ENCODE results near the gene CWC22. TPM values are rescaled to one million over a fixed set of nuclear protein-coding genes. Genes with fewer than 3 reads are reported as not detected.

The CWC22 gene
- total RNA-seq, 3 donors from 2014 or later (not counting 1 experiment from before 2014, with no cell fraction given): 14.9 to 20.3 (median 16.1) TPM

DNA sequence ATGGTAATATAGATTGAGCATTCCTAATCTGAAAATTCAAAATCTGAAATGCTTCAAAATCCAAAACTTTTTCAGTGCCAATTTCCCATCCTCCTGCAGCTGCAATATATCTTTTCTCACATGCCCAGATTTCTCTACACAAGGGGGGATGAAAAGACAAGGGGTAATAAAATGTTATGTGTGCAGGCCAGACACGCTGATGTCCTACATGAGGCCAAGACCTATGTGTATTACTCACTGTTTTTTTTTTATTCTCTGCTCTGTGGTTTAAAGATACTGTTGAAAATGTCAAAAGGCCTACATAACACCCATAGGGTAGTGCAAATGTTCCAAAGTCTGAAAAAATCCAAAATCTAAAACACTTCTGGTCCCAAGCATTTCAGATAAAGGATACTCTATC, 41.2 kb upstream of the CWC22 start:
- Mint-ChIP-seq H3K36me3 (no peaks in the 10 kb centered on the region), H3K4me3 (no peak overlapping the region), H3K27me3 (ENCODE audit: low read depth in 2 of 2) (peaks cover 4 to 6% of the 10 kb centered on the region in 2 donors), H3K4me1 (no peaks in the 10 kb centered on the region), H3K27ac (no peak overlapping the region), H3K9me3 (no peaks in the 10 kb centered on the region)
- DNase-seq (no peak), ATAC-seq (no peak)
- no peaks in the 10 kb centered on the region for H3K36me3 ChIP-seq (ENCODE audit: control insufficient read depth, insufficient read depth, low read length)
- no peaks in the 10 kb centered on the region for H3K9me3 ChIP-seq (ENCODE audit: control insufficient read depth, insufficient read depth, low read length)
- TF ChIP-seq, protein P1, sequence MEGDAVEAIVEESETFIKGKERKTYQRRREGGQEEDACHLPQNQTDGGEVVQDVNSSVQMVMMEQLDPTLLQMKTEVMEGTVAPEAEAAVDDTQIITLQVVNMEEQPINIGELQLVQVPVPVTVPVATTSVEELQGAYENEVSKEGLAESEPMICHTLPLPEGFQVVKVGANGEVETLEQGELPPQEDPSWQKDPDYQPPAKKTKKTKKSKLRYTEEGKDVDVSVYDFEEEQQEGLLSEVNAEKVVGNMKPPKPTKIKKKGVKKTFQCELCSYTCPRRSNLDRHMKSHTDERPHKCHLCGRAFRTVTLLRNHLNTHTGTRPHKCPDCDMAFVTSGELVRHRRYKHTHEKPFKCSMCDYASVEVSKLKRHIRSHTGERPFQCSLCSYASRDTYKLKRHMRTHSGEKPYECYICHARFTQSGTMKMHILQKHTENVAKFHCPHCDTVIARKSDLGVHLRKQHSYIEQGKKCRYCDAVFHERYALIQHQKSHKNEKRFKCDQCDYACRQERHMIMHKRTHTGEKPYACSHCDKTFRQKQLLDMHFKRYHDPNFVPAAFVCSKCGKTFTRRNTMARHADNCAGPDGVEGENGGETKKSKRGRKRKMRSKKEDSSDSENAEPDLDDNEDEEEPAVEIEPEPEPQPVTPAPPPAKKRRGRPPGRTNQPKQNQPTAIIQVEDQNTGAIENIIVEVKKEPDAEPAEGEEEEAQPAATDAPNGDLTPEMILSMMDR (IDR thresholded peaks at IDR 0.05): no peak
- H3K4me3 ChIP-seq (ENCODE audit: low read length): no peak overlapping the region
- 100% methylated on average over 1 of the region's 1 CpG for WGBS (ENCODE audit: insufficient coverage)
- intact Hi-C loops (cut with micrococcal nuclease): no loop called here
- H3K27ac ChIP-seq (ENCODE audit: low read length): no peak overlapping the region
- peaks cover 2% of the 10 kb centered on the region for H3K27me3 ChIP-seq (ENCODE audit: control insufficient read depth, insufficient read depth, low read length)
- no peaks in the 10 kb centered on the region for H3K4me1 ChIP-seq (ENCODE audit: control insufficient read depth, insufficient read depth, low read length)

DNA sequence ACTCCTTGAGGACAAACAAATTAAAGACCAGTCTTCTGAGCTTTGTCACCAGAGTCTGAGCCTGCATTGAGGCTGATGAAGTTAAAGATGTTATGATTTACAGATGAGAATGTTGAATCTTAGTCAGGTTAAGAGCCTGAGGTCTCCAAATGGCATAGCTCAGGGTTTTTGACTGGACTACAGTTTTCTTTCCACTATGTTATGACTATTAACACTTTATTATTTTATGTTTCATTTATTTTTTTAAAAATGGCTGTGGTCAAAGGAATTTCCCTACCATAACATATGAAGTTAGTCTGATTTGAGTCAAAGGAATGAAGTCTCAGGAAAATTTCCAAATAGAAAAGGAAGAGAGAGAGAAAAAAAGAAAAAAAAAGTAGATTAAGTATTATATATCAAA, 39.7 kb upstream of the CWC22 start:
- ATAC-seq (no peak), DNase-seq (no peak)
- Histone ChIP-seq H3K4me1 (ENCODE audit: control insufficient read depth, insufficient read depth, low read length) (no peaks in the 10 kb centered on the region), H3K27me3 (ENCODE audit: control insufficient read depth, insufficient read depth, low read length) (peaks cover 2% of the 10 kb centered on the region), H3K27ac (ENCODE audit: low read length) (no peak overlapping the region), H3K9me3 (ENCODE audit: control insufficient read depth, insufficient read depth, low read length) (no peaks in the 10 kb centered on the region), H3K4me3 (ENCODE audit: low read length) (no peak overlapping the region), H3K36me3 (ENCODE audit: control insufficient read depth, insufficient read depth, low read length) (no peaks in the 10 kb centered on the region)
- H3K4me1 Mint-ChIP-seq: no peaks in the 10 kb centered on the region
- intact Hi-C loops (cut with micrococcal nuclease): no loop called here
- no peak overlapping the region for H3K27ac Mint-ChIP-seq
- H3K27me3 Mint-ChIP-seq (ENCODE audit: low read depth in 2 of 2): peaks cover 8 to 12% of the 10 kb centered on the region in 2 donors
- no peak overlapping the region for H3K4me3 Mint-ChIP-seq
- TF ChIP-seq, protein P1 (IDR thresholded peaks at IDR 0.05): no peak
- H3K36me3 Mint-ChIP-seq: no peaks in the 10 kb centered on the region
- H3K9me3 Mint-ChIP-seq: no peaks in the 10 kb centered on the region

- Histone ChIP-seq H3K36me3 (ENCODE audit: control insufficient read depth, insufficient read depth, low read length) (no peaks in the 10 kb centered on the region), H3K27ac (ENCODE audit: low read length) (no peak overlapping the region), H3K4me3 (ENCODE audit: low read length) (no peak overlapping the region), H3K27me3 (ENCODE audit: control insufficient read depth, insufficient read depth, low read length) (peaks cover 2% of the 10 kb centered on the region), H3K9me3 (ENCODE audit: control insufficient read depth, insufficient read depth, low read length) (no peaks in the 10 kb centered on the region), H3K4me1 (ENCODE audit: control insufficient read depth, insufficient read depth, low read length) (no peaks in the 10 kb centered on the region)
- H3K27me3 Mint-ChIP-seq (ENCODE audit: low read depth in 2 of 2): peaks cover 8 to 12% of the 10 kb centered on the region in 2 donors
- TF ChIP-seq, protein P1 (IDR thresholded peaks at IDR 0.05): no peak
- H3K36me3 Mint-ChIP-seq: no peaks in the 10 kb centered on the region
- DNase-seq: no peak
- intact Hi-C loops (cut with micrococcal nuclease): no loop called here
- no peak overlapping the region for H3K27ac Mint-ChIP-seq
- H3K9me3 Mint-ChIP-seq: no peaks in the 10 kb centered on the region
- 88% methylated on average over 1 of the region's 1 CpG for WGBS (ENCODE audit: insufficient coverage)
- no peak overlapping the region for H3K4me3 Mint-ChIP-seq
- ATAC-seq: no peak
- H3K4me1 Mint-ChIP-seq: no peaks in the 10 kb centered on the region
These were observed 39.1 kb upstream of the CWC22 start for GRCh38 chr2:180046202-180046601.

DNA sequence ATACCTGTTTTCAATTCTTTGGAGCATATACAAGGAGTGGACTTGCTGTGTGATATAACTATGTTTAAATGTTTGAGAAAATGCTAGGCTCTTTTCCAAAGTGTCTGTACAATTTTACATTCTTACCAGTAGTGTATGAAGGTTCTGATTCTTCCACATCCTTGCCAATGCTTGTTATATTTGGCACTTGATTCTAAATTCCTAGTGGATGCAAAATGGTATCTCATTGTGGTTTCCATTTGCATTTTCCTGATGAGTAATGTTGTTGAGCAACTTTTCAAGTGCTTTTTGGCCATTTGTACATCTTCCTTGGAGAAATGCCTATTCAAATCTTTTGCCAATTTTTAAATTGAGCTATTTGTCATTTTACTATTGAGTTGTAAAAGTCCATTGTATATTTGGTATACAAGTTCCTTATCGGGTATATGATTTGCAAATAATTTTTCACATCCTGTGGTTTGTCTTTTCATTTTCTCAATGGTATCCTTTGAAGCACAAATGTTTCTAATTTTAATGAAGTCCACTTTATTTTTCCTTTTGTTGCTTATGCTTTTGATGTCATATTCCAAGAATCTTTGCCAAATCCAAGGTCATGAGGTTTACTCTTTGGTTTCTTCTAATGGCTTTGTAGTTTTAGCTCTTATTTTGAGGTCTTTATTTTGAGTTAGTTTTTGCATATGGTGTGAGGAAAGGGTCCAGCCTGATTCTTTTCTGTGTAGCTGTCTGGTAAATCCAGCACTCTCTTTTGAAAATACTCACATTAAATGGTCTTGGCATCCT, 33.2 kb upstream of the CWC22 start:
- ATAC-seq: no peak
- no peaks in the 10 kb centered on the region for H3K9me3 ChIP-seq (ENCODE audit: control insufficient read depth, insufficient read depth, low read length)

More for the DNA sequence above, 33.2 kb upstream of the CWC22 start:
- intact Hi-C loops (cut with micrococcal nuclease): no loop called here
- Mint-ChIP-seq H3K4me1 (no peaks in the 10 kb centered on the region), H3K9me3 (no peaks in the 10 kb centered on the region), H3K4me3 (no peak overlapping the region), H3K27ac (no peak overlapping the region), H3K27me3 (ENCODE audit: low read depth in 2 of 2) (peaks cover 5 to 44% of the 10 kb centered on the region in 2 donors), H3K36me3 (no peaks in the 10 kb centered on the region)
- DNase-seq: no peak
- no peak overlapping the region for H3K27ac ChIP-seq (ENCODE audit: low read length)
- H3K36me3 ChIP-seq (ENCODE audit: control insufficient read depth, insufficient read depth, low read length): no peaks in the 10 kb centered on the region
- TF ChIP-seq, protein P1 (IDR thresholded peaks at IDR 0.05): no peak
- no CpG with 5 or more reads among the region's 1 CpG for WGBS (ENCODE audit: insufficient coverage)
- no peak overlapping the region for H3K4me3 ChIP-seq (ENCODE audit: low read length)
- no peaks in the 10 kb centered on the region for H3K4me1 ChIP-seq (ENCODE audit: control insufficient read depth, insufficient read depth, low read length)
- H3K27me3 ChIP-seq (ENCODE audit: control insufficient read depth, insufficient read depth, low read length): peaks cover 7% of the 10 kb centered on the region

Data from natural killer cell (primary cell).